ENCODE data around the gene TNFRSF4. TPM values are rescaled to one million over a fixed set of nuclear protein-coding genes. Genes with fewer than 3 reads are reported as not detected.

TNFRSF4 gene
- polyA plus RNA-seq, 4 donors = 1.2 to 3.5 (median 3.1) TPM; not detected in 1

DNA sequence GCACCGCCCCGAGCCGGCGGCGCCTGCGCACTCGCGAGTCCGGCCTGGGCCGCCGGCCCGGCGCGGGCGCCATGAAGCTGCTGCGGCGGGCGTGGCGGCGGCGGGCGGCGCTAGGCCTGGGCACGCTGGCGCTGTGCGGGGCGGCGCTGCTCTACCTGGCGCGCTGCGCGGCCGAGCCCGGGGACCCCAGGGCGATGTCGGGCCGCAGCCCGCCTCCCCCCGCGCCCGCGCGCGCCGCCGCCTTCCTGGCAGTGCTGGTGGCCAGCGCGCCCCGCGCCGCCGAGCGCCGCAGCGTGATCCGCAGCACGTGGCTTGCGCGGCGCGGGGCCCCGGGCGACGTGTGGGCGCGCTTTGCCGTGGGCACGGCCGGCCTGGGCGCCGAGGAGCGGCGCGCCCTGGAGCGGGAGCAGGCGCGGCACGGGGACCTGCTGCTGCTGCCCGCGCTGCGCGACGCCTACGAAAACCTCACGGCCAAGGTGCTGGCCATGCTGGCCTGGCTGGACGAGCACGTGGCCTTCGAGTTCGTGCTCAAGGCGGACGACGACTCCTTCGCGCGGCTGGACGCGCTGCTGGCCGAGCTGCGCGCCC is 18.3 kb upstream of the TNFRSF4 start, which contains the start of gene B3GALT6:
Gene B3GALT6, plus strand, starts transcription at position 30 of the 588 bp plus-strand sequence. Its CDS starts 42 bp downstream, at position 72.
- Histone ChIP-seq H3K9me3 (ENCODE audit: control insufficient read depth in 2 of 2, insufficient read depth in 1 of 2, low read depth in 1 of 2, low read length in 1 of 2) (peaks cover 0 to 13% of the 10 kb centered on the region in 2 donors), H3K4me1 (ENCODE audit: control insufficient read depth in 3 of 3, insufficient read depth in 2 of 3, low read depth in 1 of 3, low read length in 2 of 3) (peaks cover 5 to 25% (median 7%) of the 10 kb centered on the region in 3 donors), H3K27ac (ENCODE audit: low read depth in 1 of 3, low read length in 2 of 3) (peak within 1 kb of the TSS; percentile 87 to 97 (median 94)), H3K4me3 (ENCODE audit: low read depth in 1 of 3, low read length in 3 of 3) (peak within 1 kb of the TSS; percentile 81 to 91 (median 90)), H3K27me3 (ENCODE audit: control insufficient read depth in 3 of 3, insufficient read depth in 3 of 3, low read length in 3 of 3) (peaks cover 0 to 2% (median 0%) of the 10 kb centered on the region in 3 donors), H3K36me3 (ENCODE audit: control insufficient read depth in 3 of 3, insufficient read depth in 2 of 3, low read depth in 1 of 3, low read length in 3 of 3) (peaks cover 9 to 58% (median 14%) of the 10 kb centered on the region in 3 donors)
- DNase-seq (no peak), FAIRE-seq (no peak)
- WGBS, 3 donors = 7 to 29% (median 16%) methylated on average over 40 to 100 of the region's 100 CpGs

DNA sequence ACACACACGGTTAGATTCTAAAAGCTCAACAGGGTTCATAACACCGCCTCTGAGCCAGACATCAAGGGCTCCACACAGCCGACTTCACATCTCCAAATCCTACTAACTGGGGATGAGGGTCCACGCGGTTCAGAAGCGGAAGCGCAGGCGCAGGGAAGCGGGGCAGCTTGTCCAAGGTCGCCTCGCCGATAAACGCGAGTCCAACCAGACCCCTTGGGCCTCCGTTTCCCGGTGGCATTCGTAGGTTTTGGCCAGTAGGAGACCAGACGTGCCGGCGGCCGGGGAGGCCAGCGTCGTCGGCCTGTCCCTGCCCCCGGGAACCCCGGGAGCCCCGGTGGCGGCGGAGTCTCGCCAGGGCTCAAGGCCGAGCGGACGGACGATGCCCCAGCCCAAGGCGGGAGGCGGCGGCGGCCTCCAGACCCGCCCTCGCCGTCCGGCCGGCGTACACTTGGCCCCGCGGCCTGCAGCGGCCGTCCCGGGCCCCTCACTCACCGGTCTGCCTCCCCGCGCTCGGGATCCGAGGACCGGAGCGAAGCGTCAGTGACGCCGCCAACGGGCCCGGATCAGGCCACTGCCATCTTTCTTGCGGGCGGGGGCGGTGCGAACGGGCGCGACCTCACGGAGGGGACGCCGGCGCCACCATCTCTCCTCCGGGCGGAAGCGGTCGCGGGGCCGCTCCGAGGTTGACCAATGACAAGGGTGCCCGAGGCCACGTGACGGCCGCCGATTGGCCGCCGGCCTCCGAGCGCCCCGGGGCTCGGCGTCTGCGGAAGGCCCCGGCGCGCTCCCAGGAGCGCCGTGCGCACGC is 17.7 kb upstream of the TNFRSF4 start, which contains the start of gene SDF4:
Gene SDF4, minus strand, starts transcription at position 602 of the 808 bp plus-strand sequence. CDS start 3,229 bp downstream, outside the sequence.
- peak within 1 kb of the TSS; percentile 87 to 97 (median 94) for H3K27ac ChIP-seq (ENCODE audit: low read depth in 1 of 3, low read length in 2 of 3)
- FAIRE-seq (no peak), DNase-seq (peak; percentile 96 to 99)
- peaks cover 0 to 13% of the 10 kb centered on the region in 2 donors for H3K9me3 ChIP-seq (ENCODE audit: control insufficient read depth in 2 of 2, insufficient read depth in 1 of 2, low read depth in 1 of 2, low read length in 1 of 2)
- H3K4me3 ChIP-seq (ENCODE audit: low read depth in 1 of 3, low read length in 3 of 3) = peak within 1 kb of the TSS; percentile 81 to 91 (median 90)
- peaks cover 10 to 65% (median 14%) of the 10 kb centered on the region in 3 donors for H3K36me3 ChIP-seq (ENCODE audit: control insufficient read depth in 3 of 3, insufficient read depth in 2 of 3, low read depth in 1 of 3, low read length in 3 of 3)
- WGBS, 3 donors = 0% methylated on average over 73 to 99 of the region's 99 CpGs
- peaks cover 5 to 18% (median 7%) of the 10 kb centered on the region in 3 donors for H3K4me1 ChIP-seq (ENCODE audit: control insufficient read depth in 3 of 3, insufficient read depth in 2 of 3, low read depth in 1 of 3, low read length in 2 of 3)
- no peaks in the 10 kb centered on the region for H3K27me3 ChIP-seq (ENCODE audit: control insufficient read depth in 3 of 3, insufficient read depth in 3 of 3, low read length in 3 of 3)

DNA sequence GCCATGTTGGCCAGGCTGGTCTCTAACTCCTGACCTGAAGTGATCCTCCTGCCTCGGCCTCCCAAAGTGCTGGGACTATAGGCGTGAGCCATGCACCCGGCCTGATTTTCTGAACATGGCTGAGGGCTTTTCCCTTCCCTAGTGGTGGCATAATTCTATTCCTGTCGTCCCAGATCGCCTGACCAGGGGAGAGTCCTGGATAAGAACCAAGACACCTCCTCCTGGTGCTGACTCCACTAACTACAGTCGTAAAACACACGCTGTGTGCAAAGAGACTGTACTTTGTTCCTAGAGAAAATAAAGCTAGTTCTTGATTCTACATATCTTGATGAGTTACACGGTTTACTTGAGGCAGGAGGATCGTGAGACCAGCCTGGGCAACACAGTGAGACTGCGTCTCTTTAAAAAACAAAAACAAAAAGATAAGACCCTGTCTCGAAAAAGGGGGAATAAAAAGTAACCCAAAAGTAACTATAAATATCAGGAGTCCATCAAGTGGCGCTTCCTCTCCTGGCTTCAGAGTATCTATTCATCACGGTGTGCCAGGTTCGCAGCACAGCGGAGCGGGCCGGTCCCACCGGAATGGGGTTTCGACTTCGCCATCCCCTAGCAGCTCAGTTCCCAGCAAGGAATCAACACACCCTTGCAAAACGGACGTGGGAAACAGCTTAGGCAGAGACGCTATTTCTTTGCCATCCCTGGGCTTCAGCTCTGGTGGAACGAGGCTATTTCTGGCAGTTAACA is 16.9 kb upstream of the TNFRSF4 start:
- Histone ChIP-seq H3K27me3 (ENCODE audit: control insufficient read depth in 3 of 3, insufficient read depth in 3 of 3, low read length in 3 of 3) (no peaks in the 10 kb centered on the region), H3K9me3 (ENCODE audit: control insufficient read depth in 2 of 2, insufficient read depth in 1 of 2, low read depth in 1 of 2, low read length in 1 of 2) (peaks cover 0 to 13% of the 10 kb centered on the region in 2 donors), H3K4me3 (ENCODE audit: low read depth in 1 of 3, low read length in 3 of 3) (peak overlapping the region; percentile 81 to 91 (median 90)), H3K4me1 (ENCODE audit: control insufficient read depth in 3 of 3, insufficient read depth in 2 of 3, low read depth in 1 of 3, low read length in 2 of 3) (peaks cover 5 to 12% (median 7%) of the 10 kb centered on the region in 3 donors), H3K36me3 (ENCODE audit: control insufficient read depth in 3 of 3, insufficient read depth in 2 of 3, low read depth in 1 of 3, low read length in 3 of 3) (peaks cover 10 to 70% (median 14%) of the 10 kb centered on the region in 3 donors), H3K27ac (ENCODE audit: low read depth in 1 of 3, low read length in 2 of 3) (peak overlapping the region; percentile 87 to 97 (median 94))
- 5 to 11% (median 6%) methylated on average over 24 of the region's 24 CpGs for WGBS, 3 donors
- no peak for FAIRE-seq
- DNase-seq = peak; percentile 86 to 94

DNA sequence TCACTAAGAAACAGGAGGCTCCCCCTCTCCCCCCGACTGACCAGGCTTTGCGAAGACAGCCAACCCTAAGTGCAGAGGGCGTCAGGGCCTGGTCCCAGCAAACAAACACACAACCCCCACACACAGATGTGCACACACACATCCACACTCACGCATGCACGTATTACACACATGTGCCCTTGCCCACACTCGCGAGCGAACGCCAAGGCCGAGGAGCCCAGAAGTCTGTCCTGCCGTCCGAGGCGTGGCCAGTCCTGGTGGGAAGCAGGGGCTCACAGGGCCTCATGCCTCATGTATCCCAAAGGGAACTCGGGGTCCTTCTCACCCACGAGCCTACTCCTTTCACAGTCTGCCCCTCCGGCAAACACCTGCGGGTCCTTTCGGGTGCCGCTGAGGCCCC is 15.8 kb upstream of the TNFRSF4 start:
- 86 to 89% (median 88%) methylated on average over 19 of the region's 19 CpGs for whole genome bisulfite sequencing, 3 donors
- peaks cover 0 to 13% of the 10 kb centered on the region in 2 donors for H3K9me3 ChIP-seq (ENCODE audit: control insufficient read depth in 2 of 2, insufficient read depth in 1 of 2, low read depth in 1 of 2, low read length in 1 of 2)
- peak overlapping the region in 2 of 3 donors; percentile 81 to 90 for H3K4me3 ChIP-seq (ENCODE audit: low read depth in 1 of 3, low read length in 3 of 3)
- no peak for FAIRE-seq
- no peaks in the 10 kb centered on the region for H3K27me3 ChIP-seq (ENCODE audit: control insufficient read depth in 3 of 3, insufficient read depth in 3 of 3, low read length in 3 of 3)
- peaks cover 5 to 12% (median 7%) of the 10 kb centered on the region in 3 donors for H3K4me1 ChIP-seq (ENCODE audit: control insufficient read depth in 3 of 3, insufficient read depth in 2 of 3, low read depth in 1 of 3, low read length in 2 of 3)
- H3K27ac ChIP-seq (ENCODE audit: low read depth in 1 of 3, low read length in 2 of 3) = no peak overlapping the region
- H3K36me3 ChIP-seq (ENCODE audit: control insufficient read depth in 3 of 3, insufficient read depth in 2 of 3, low read depth in 1 of 3, low read length in 3 of 3) = peaks cover 10 to 70% (median 14%) of the 10 kb centered on the region in 3 donors
- DNase-seq = no peak

DNA sequence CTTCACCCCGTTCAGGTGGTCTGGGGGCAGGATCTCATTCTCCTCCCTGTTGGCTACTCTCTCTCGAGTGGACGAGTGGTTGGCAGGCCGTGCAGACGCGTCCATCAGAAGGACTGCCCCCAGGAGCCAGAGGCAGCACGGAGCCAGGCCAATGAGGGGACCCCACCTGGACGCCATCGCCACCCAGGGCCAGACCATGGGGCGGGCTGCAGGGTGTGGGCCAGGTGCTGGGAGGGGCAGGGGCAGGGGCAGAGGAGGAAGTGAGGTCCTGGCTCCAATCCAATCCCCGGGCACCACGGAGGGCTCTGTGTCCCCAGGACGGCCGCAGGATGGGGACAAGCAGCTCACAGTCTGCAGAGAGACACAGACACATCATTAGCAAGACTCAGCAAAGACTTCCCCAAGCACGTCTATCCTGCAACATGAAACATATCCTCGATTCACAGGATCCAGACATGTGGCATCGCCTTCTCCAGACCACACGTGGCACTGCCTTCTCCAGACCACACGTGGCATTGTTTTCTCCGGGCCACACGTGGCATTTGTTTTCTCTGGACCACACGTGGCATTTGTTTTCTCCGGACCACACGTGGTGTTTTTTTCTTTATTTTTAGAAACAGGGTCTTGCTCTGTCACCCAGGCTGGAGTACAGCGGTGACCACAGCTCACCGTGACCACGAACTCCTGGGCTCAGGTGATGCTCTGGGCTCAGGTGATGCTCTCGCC is 14.8 kb upstream of the TNFRSF4 start:
- WGBS, 3 donors = 82 to 91% (median 89%) methylated on average over 27 to 28 of the region's 28 CpGs
- H3K4me1 ChIP-seq (ENCODE audit: control insufficient read depth in 3 of 3, insufficient read depth in 2 of 3, low read depth in 1 of 3, low read length in 2 of 3) = peaks cover 5 to 9% (median 7%) of the 10 kb centered on the region in 3 donors
- no peaks in the 10 kb centered on the region for H3K27me3 ChIP-seq (ENCODE audit: control insufficient read depth in 3 of 3, insufficient read depth in 3 of 3, low read length in 3 of 3)
- no peak for DNase-seq
- no peak overlapping the region for H3K4me3 ChIP-seq (ENCODE audit: low read depth in 1 of 3, low read length in 3 of 3)
- peaks cover 0 to 9% of the 10 kb centered on the region in 2 donors for H3K9me3 ChIP-seq (ENCODE audit: control insufficient read depth in 2 of 2, insufficient read depth in 1 of 2, low read depth in 1 of 2, low read length in 1 of 2)
- H3K36me3 ChIP-seq (ENCODE audit: control insufficient read depth in 3 of 3, insufficient read depth in 2 of 3, low read depth in 1 of 3, low read length in 3 of 3) = peaks cover 14 to 70% (median 17%) of the 10 kb centered on the region in 3 donors
- no peak overlapping the region for H3K27ac ChIP-seq (ENCODE audit: low read depth in 1 of 3, low read length in 2 of 3)
- no peak for FAIRE-seq

DNA sequence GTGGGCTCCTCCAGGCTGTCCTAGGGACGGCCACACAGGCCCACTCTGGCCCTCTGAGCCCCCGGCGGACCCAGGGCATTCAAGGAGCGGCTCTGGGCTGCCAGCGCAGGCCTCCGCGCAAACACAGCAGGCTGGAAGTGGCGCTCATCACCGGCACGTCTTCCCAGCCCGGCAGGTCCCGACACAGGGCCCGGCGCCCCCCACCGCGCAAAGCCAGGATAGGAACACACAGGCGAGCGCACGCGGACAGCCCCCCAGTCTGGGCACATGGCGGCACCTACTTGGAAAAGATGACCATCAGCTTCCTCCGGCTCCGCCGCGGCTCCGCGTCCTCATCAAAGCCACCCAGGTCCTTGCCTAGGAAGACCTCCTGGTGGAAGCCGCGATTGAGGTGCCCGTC is 14.2 kb upstream of the TNFRSF4 start:
- H3K9me3 ChIP-seq (ENCODE audit: control insufficient read depth in 2 of 2, insufficient read depth in 1 of 2, low read depth in 1 of 2, low read length in 1 of 2) = peaks cover 0 to 5% of the 10 kb centered on the region in 2 donors
- peaks cover 19 to 69% (median 20%) of the 10 kb centered on the region in 3 donors for H3K36me3 ChIP-seq (ENCODE audit: control insufficient read depth in 3 of 3, insufficient read depth in 2 of 3, low read depth in 1 of 3, low read length in 3 of 3)
- WGBS, 3 donors = 92 to 99% (median 98%) methylated on average over 11 to 30 of the region's 30 CpGs
- H3K4me3 ChIP-seq (ENCODE audit: low read depth in 1 of 3, low read length in 3 of 3) = no peak overlapping the region
- H3K27ac ChIP-seq (ENCODE audit: low read depth in 1 of 3, low read length in 2 of 3) = no peak overlapping the region
- no peak for FAIRE-seq
- peaks cover 5 to 9% (median 7%) of the 10 kb centered on the region in 3 donors for H3K4me1 ChIP-seq (ENCODE audit: control insufficient read depth in 3 of 3, insufficient read depth in 2 of 3, low read depth in 1 of 3, low read length in 2 of 3)
- DNase-seq = no peak
- no peaks in the 10 kb centered on the region for H3K27me3 ChIP-seq (ENCODE audit: control insufficient read depth in 3 of 3, insufficient read depth in 3 of 3, low read length in 3 of 3)

DNA sequence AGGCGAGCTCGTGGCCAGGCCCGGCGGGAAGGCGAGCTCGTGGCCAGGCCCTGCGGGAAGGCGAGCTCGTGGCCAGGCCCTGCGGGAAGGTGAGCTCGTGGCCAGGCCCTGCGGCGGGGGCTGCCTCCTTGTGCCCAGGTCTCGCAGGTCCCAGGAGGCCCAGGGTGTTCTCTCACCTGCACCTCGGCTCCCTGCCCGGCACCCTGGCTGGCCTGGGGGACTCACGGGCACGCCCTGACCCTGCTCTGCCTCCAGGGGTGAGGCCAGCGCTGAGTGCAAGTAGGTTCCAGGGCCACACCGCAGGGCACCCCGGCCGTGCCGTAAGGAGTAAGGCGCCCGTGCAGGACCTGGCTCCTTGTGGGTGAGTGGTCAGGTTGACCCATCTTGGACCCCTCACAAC is 13.4 kb upstream of the TNFRSF4 start:
- Histone ChIP-seq H3K27me3 (ENCODE audit: control insufficient read depth in 3 of 3, insufficient read depth in 3 of 3, low read length in 3 of 3) (no peaks in the 10 kb centered on the region), H3K27ac (ENCODE audit: low read depth in 1 of 3, low read length in 2 of 3) (no peak overlapping the region), H3K4me3 (ENCODE audit: low read depth in 1 of 3, low read length in 3 of 3) (no peak overlapping the region), H3K9me3 (ENCODE audit: control insufficient read depth in 2 of 2, insufficient read depth in 1 of 2, low read depth in 1 of 2, low read length in 1 of 2) (no peaks in the 10 kb centered on the region), H3K4me1 (ENCODE audit: control insufficient read depth in 3 of 3, insufficient read depth in 2 of 3, low read depth in 1 of 3, low read length in 2 of 3) (peaks cover 0 to 6% (median 3%) of the 10 kb centered on the region in 3 donors), H3K36me3 (ENCODE audit: control insufficient read depth in 3 of 3, insufficient read depth in 2 of 3, low read depth in 1 of 3, low read length in 3 of 3) (peaks cover 19 to 77% (median 26%) of the 10 kb centered on the region in 3 donors)
- 93 to 96% (median 95%) methylated on average over 18 to 25 of the region's 25 CpGs for WGBS, 3 donors
- FAIRE-seq (no peak), DNase-seq (no peak)
